Panc1 (cell line): Measurements from ENCODE around the gene HK3. TPM values are rescaled to one million over a fixed set of nuclear protein-coding genes. Genes with fewer than 3 reads are reported as not detected.

Source experiments
- ATAC-seq: fragments of 200-7000 bp; cut with Tn5 transposase; 2 replicates; pipeline ENCODE4 v1.9.1; 2020; ENCODE audit warnings: mild to moderate bottlenecking, moderate library complexity
- BruUV-seq: library from RNA; stranded (reverse); fragments of 400-500 nt; replicated peaks from 2 replicates; lab custom pipeline; 2021; lab: Mats Ljungman, UMichigan
- CTCF ChIA-PET: fragments of 300-600 bp; sonication (Branson Sonifier 250); formaldehyde crosslinking; loops from one replicate; lab custom pipeline; 2022; ENCODE audit warnings: antibody characterized with exemption; lab: Charles Lee
- POLR2A ChIA-PET: fragments of 300-600 bp; sonication (Branson Sonifier 250); formaldehyde crosslinking; loops from one replicate; lab custom pipeline; 2022; ENCODE audit warnings: antibody characterized with exemption; lab: Charles Lee
- DNase-seq: peaks from one replicate; pipeline ENCODE4 v3.0.0-alpha.2; 2010; ENCODE audit warnings: low read depth, low spot score
- H3K27ac ChIP-seq: 2 replicates; pipeline ENCODE4 v1.5.1; 2011; ENCODE audit warnings: mild to moderate bottlenecking, low read length, inconsistent platforms
- H3K27me3 ChIP-seq: fragments of 200-500 bp; sonication (Bioruptor generic); 2 replicates; pipeline ENCODE4 v1.6.0; 2014; ENCODE audit warnings: low read length, inconsistent platforms; ENCODE audit not compliant: control insufficient read depth, insufficient read depth
- H3K36me3 ChIP-seq: fragments of 200-500 bp; sonication (Bioruptor generic); 2 replicates; pipeline ENCODE4 v1.5.1; 2014; ENCODE audit warnings: inconsistent platforms, mild to moderate bottlenecking, low read length, moderate library complexity; ENCODE audit not compliant: control insufficient read depth, insufficient read depth
- H3K4me1 ChIP-seq: 2 replicates; pipeline ENCODE4 v1.5.1; 2011; ENCODE audit warnings: inconsistent platforms, mild to moderate bottlenecking, low read length, moderate library complexity; ENCODE audit not compliant: control insufficient read depth, insufficient read depth
- H3K4me3 ChIP-seq, 2 experiments: 2 replicates each; pipeline ENCODE4 v1.5.1; 2011 to 2012; ENCODE audit warnings: low read depth in 2 of 2, low read length in 2 of 2, mild to moderate bottlenecking in 2 of 2, inconsistent platforms in 1 of 2, moderate library complexity in 1 of 2
- H3K9me3 ChIP-seq: fragments of 200-500 bp; sonication (Bioruptor generic); 2 replicates; pipeline ENCODE4 v1.5.1; 2014; ENCODE audit warnings: low read depth, mild to moderate bottlenecking, inconsistent platforms, low read length, moderate library complexity; ENCODE audit not compliant: control insufficient read depth, insufficient read depth
- CTCF ChIP-seq: fragments of 450-650 bp; IDR thresholded peaks from 2 replicates; pipeline ENCODE4 v1.5.1; 2017; ENCODE audit warnings: mild to moderate bottlenecking
- POLR2AphosphoS5 ChIP-seq: IDR thresholded peaks from 2 replicates; pipeline ENCODE4 v1.6.1; 2012; ENCODE audit warnings: mild to moderate bottlenecking, low read depth, low read length, moderate library complexity
- REST ChIP-seq, 2 experiments: IDR thresholded peaks; 2 replicates each; pipeline ENCODE4 v1.6.1; 2011 to 2012; ENCODE audit warnings: low read depth in 2 of 2, control low read depth in 1 of 2, low read length in 1 of 2, mild to moderate bottlenecking in 1 of 2, moderate library complexity in 1 of 2; ENCODE audit not compliant: insufficient read depth in 1 of 2
- SIN3A ChIP-seq: IDR thresholded peaks from 2 replicates; pipeline ENCODE4 v1.6.1; 2012; ENCODE audit warnings: low read depth, mild to moderate bottlenecking, low read length, moderate library complexity, borderline replicate concordance; ENCODE audit not compliant: insufficient read depth
- TCF7L2 ChIP-seq: IDR thresholded peaks from 2 replicates; pipeline ENCODE4 v1.6.1; 2011; ENCODE audit warnings: mild to moderate bottlenecking, low read depth, low read length, inconsistent platforms
- in situ Hi-C: cut with HindIII; loops from 2 replicates; pipeline ENCODE4 v1.10.0; 2016; ENCODE audit warnings: low sequenced_read_pairs, low pct_unique_long_range_greater_than_20kb
- intact Hi-C: fragments of 100-400 bp; cut with micrococcal nuclease; formaldehyde crosslinking; loops from one replicate; pipeline ENCODE4 v1.10.0; 2022; ENCODE audit not compliant: unreplicated experiment
- total RNA-seq: library from RNA; stranded (reverse); gene quantifications from one replicate; pipeline ENCODE4 v1.2.1, GENCODE V29; 2021; ENCODE audit not compliant: unreplicated experiment

Gene HK3
- total RNA-seq, 1 experiment from 2014 or later: not detected

GRCh38 chr5:176880366-176881020, 18.7 kb downstream of the HK3 start:
- no peak for DNase-seq
- POLR2A ChIA-PET: no interaction called here
- CTCF ChIA-PET: no interaction called here
- intact Hi-C loops: no loop called here
- no peaks in the 10 kb centered on the region for H3K9me3 ChIP-seq
- no peak for ATAC-seq
- H3K4me1 ChIP-seq: no peaks in the 10 kb centered on the region
- no peaks in the 10 kb centered on the region for H3K36me3 ChIP-seq
- in situ Hi-C loops: no loop called here
- BruUV-seq: no TSS peak
- no peak overlapping the region for H3K4me3 ChIP-seq
- no peaks in the 10 kb centered on the region for H3K27me3 ChIP-seq
- TF ChIP-seq TCF7L2 (no peak), REST (IDR thresholded peaks at IDR 0.05; ENCODE audit: insufficient read depth in 1 of 2, low read depth in 2 of 2, low read length in 1 of 2) (no peak), POLR2AphosphoS5 (no peak), SIN3A (no peak), CTCF (no peak)
- H3K27ac ChIP-seq: no peak overlapping the region

- CTCF ChIA-PET: no interaction called here
- Histone ChIP-seq H3K4me3 (no peak overlapping the region), H3K27ac (no peak overlapping the region), H3K27me3 (no peaks in the 10 kb centered on the region), H3K4me1 (no peaks in the 10 kb centered on the region), H3K9me3 (no peaks in the 10 kb centered on the region), H3K36me3 (no peaks in the 10 kb centered on the region)
- no TSS peak for BruUV-seq
- POLR2A ChIA-PET: no interaction called here
- peak; percentile 14; the same call in 1 of the 2 replicates for ATAC-seq
- intact Hi-C loops (no loop called here), in situ Hi-C loops (no loop called here)
- TF ChIP-seq CTCF: no peak
- no peak for TF ChIP-seq SIN3A
- no peak for TF ChIP-seq REST (IDR thresholded peaks at IDR 0.05; ENCODE audit: insufficient read depth in 1 of 2, low read depth in 2 of 2, low read length in 1 of 2)
- no peak for TF ChIP-seq TCF7L2
- no peak for TF ChIP-seq POLR2AphosphoS5
- no peak for DNase-seq
Observed at GRCh38 chr5:176879663-176880361, 19.3 kb downstream of the HK3 start.
